Keratinocyte (primary cell): Measurements from ENCODE around the gene NT5C3A. TPM values are rescaled to one million over a fixed set of nuclear protein-coding genes. Genes with fewer than 3 reads are reported as not detected.
A peak's percentile ranks its signal among the peaks of the same experiment; 100 is the strongest.

Experiments used
- DNase-seq: peaks from one replicate; pipeline ENCODE4 v3.0.0-alpha.2; 2011; ENCODE audit warnings: low read depth, missing footprints, low spot score
- FAIRE-seq: peaks from 2 replicates; lab custom pipeline; 2011; peaks lifted over from hg19 to GRCh38; lab: Jason Lieb, UNC
- H2AFZ ChIP-seq: 2 replicates; pipeline ENCODE4 v1.6.0; 2012; ENCODE audit warnings: low read length, control low read depth, inconsistent platforms; ENCODE audit not compliant: control insufficient read depth
- H3K27ac ChIP-seq: 2 replicates; pipeline ENCODE4 v1.5.1; 2011; ENCODE audit warnings: low read length; ENCODE audit not compliant: control insufficient read depth, insufficient read depth
- H3K27me3 ChIP-seq: 3 replicates; pipeline ENCODE4 v1.6.0; 2011; ENCODE audit warnings: low read length; ENCODE audit not compliant: control insufficient read depth, insufficient read depth; ENCODE audit errors: extremely low read depth
- H3K36me3 ChIP-seq, 2 experiments: 2 replicates in 1 of 2; 3 replicates in 1 of 2; pipeline ENCODE4 v1.5.1; 2011; ENCODE audit warnings: low read length in 2 of 2, mild to moderate bottlenecking in 1 of 2; ENCODE audit not compliant: control insufficient read depth in 2 of 2, insufficient read depth in 2 of 2; ENCODE audit errors: extremely low read depth in 1 of 2
- H3K4me1 ChIP-seq: 3 replicates; pipeline ENCODE4 v1.5.1; 2011; ENCODE audit warnings: low read length; ENCODE audit not compliant: control insufficient read depth, insufficient read depth; ENCODE audit errors: extremely low read depth
- H3K4me2 ChIP-seq: 3 replicates; pipeline ENCODE4 v1.6.0; 2011; ENCODE audit warnings: low read depth, low read length; ENCODE audit not compliant: control insufficient read depth, insufficient read depth; ENCODE audit errors: extremely low read depth
- H3K4me3 ChIP-seq, 3 experiments: fragments of 200-600 bp in 1 of 3; sonication (generic) in 1 of 3; 2 replicates in 2 of 3; 3 replicates in 1 of 3; pipeline ENCODE4 v1.5.1; 2011 to 2016; ENCODE audit warnings: low read length in 3 of 3, mild to moderate bottlenecking in 3 of 3, control low read depth in 2 of 3, inconsistent platforms in 1 of 3, low read depth in 1 of 3, mixed read lengths in 1 of 3, mixed run types in 1 of 3, moderate library complexity in 1 of 3; ENCODE audit not compliant: control insufficient read depth in 2 of 3, insufficient read depth in 2 of 3; ENCODE audit errors: extremely low read depth in 1 of 3
- H3K79me2 ChIP-seq: 2 replicates; pipeline ENCODE4 v1.6.0; 2012; ENCODE audit warnings: low read length; ENCODE audit not compliant: control insufficient read depth, insufficient read depth
- H3K9ac ChIP-seq: 3 replicates; pipeline ENCODE4 v1.6.0; 2011; ENCODE audit warnings: low read length; ENCODE audit not compliant: control insufficient read depth, insufficient read depth; ENCODE audit errors: extremely low read depth
- H3K9me1 ChIP-seq: 3 replicates; pipeline ENCODE4 v1.6.0; 2011; ENCODE audit warnings: low read length; ENCODE audit not compliant: control insufficient read depth, insufficient read depth; ENCODE audit errors: extremely low read depth
- H3K9me3 ChIP-seq: 2 replicates; pipeline ENCODE4 v1.5.1; 2012; ENCODE audit warnings: low read depth, low read length; ENCODE audit not compliant: control insufficient read depth
- H4K20me1 ChIP-seq: 3 replicates; pipeline ENCODE4 v1.6.0; 2011; ENCODE audit warnings: low read length; ENCODE audit not compliant: control insufficient read depth, insufficient read depth; ENCODE audit errors: extremely low read depth
- CTCF ChIP-seq, 3 experiments: IDR thresholded peaks in 1 of 3; conservative IDR thresholded peaks in 1 of 3; optimal IDR thresholded peaks in 1 of 3; 2 replicates in 2 of 3; 3 replicates in 1 of 3; pipeline versions ENCODE3 to v1.5.1; 2011; ENCODE audit warnings: low read length in 3 of 3, mild to moderate bottlenecking in 3 of 3, moderate library complexity in 2 of 3, control low read depth in 1 of 3, inconsistent platforms in 1 of 3; ENCODE audit not compliant: insufficient read depth in 2 of 3; ENCODE audit errors: extremely low read depth in 1 of 3
- EZH2 ChIP-seq: IDR thresholded peaks from one replicate; pipeline ENCODE4 v1.6.1; 2012; ENCODE audit warnings: inconsistent platforms, mild to moderate bottlenecking, low read length, moderate library complexity
- dilution Hi-C: fragments of 300-500 bp; cut with MboI; formaldehyde crosslinking; loops from one replicate; pipeline ENCODE4 v1.7.0; 2020; ENCODE audit warnings: low sequenced_read_pairs; ENCODE audit not compliant: extremely low pct_ligation_motif_present
- polyA plus RNA-seq, 5 experiments: library from polyadenylated mRNA; depleted of rRNA in 3 of 5; stranded (reverse) in 3 of 5; stranded (forward) in 1 of 5; unstranded in 1 of 5; fragments of >200 nt; gene quantifications; 1 replicate in 1 of 5; 2 replicates in 3 of 5; 3 replicates in 1 of 5; pipeline versions ENCODE4 v1.2.1 to v1.2.3, GENCODE V29; 2011 to 2012; ENCODE audit warnings: missing spikeins in 2 of 5, low read depth in 1 of 5, low replicate concordance in 1 of 5

NT5C3A gene
- polyA plus RNA-seq, 1 donor (not counting 4 experiments of a cell fraction or from before 2014, with no cell fraction given): 30.5 TPM

- H2AFZ ChIP-seq: no peak overlapping the region
- DNase-seq (no peak), FAIRE-seq (no peak)
- no peaks in the 10 kb centered on the region for H3K36me3 ChIP-seq
- H3K9ac ChIP-seq: no peak overlapping the region
- no peaks in the 10 kb centered on the region for H3K27me3 ChIP-seq
- no peaks in the 10 kb centered on the region for H3K9me3 ChIP-seq
- H3K79me2 ChIP-seq: peaks cover 91% of the 10 kb centered on the region
- dilution Hi-C loops: no loop called here
- H4K20me1 ChIP-seq: no peaks in the 10 kb centered on the region
- no peak overlapping the region for H3K4me2 ChIP-seq
- peaks cover 13% of the 10 kb centered on the region for H3K4me1 ChIP-seq
- no peak overlapping the region for H3K4me3 ChIP-seq
- TF ChIP-seq CTCF (optimal IDR thresholded peaks at IDR 0.05 in 1 of 3, IDR thresholded peaks at IDR 0.05 in 1 of 3, conservative IDR thresholded peaks at IDR 0.05 in 1 of 3; ENCODE audit: extremely low read depth in 1 of 3, insufficient read depth in 2 of 3, low read length in 3 of 3) (no peak), EZH2 (no peak)
- H3K9me1 ChIP-seq: no peaks in the 10 kb centered on the region
- H3K27ac ChIP-seq: no peak overlapping the region
These were observed 7.4 kb downstream of the NT5C3A start for GRCh38 chr7:33055158-33055557.

DNA sequence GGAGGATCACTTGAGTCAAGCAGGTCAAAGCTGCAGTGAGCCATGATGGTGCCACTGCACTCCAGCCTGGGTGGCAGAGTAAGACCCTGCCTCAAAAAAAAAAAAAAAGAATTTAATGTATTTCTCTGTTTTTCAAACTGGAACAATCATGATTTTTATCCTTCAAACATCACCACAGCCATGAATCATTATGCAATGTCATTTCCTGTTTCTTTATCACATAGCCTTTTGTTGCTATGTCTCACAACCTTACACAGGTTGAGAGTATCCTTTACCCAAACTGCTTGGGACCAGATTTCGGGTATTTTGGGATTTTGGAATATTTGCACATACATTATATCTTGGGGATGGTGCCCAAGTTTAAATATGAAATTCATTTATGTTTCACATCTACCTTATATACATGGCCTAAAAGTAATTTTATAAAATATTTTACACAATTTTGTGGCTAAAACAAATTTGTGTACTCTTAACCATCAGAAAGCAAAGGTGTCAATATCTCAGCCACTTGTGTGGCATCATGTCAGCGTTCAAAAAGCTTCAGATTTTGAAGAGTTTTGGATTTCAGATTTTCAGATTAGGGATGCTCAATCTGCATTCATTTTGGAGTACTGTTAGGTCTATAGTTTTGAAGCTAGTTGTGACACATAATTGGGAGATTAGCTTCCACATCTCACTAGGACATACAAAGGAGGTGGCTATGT, 8.2 kb downstream of the NT5C3A start:
- Histone ChIP-seq H3K9me1 (no peaks in the 10 kb centered on the region), H3K4me1 (peaks cover 16% of the 10 kb centered on the region), H3K27ac (peak overlapping the region; percentile 8), H3K27me3 (no peaks in the 10 kb centered on the region), H3K4me3 (no peak overlapping the region), H3K9me3 (no peaks in the 10 kb centered on the region), H3K79me2 (peaks cover 90% of the 10 kb centered on the region), H2AFZ (no peak overlapping the region), H3K36me3 (no peaks in the 10 kb centered on the region), H4K20me1 (no peaks in the 10 kb centered on the region), H3K4me2 (no peak overlapping the region), H3K9ac (no peak overlapping the region)
- DNase-seq: no peak
- dilution Hi-C loops: no loop called here
- TF ChIP-seq CTCF (optimal IDR thresholded peaks at IDR 0.05 in 1 of 3, IDR thresholded peaks at IDR 0.05 in 1 of 3, conservative IDR thresholded peaks at IDR 0.05 in 1 of 3; ENCODE audit: extremely low read depth in 1 of 3, insufficient read depth in 2 of 3, low read length in 3 of 3): no peak
- no peak for TF ChIP-seq EZH2
- no peak for FAIRE-seq
